ENCODE measurements around the gene HOXA3. TPM values are rescaled to one million over a fixed set of nuclear protein-coding genes. Genes with fewer than 3 reads are reported as not detected.

HOXA3 gene
- total RNA-seq, 1 experiment from 2014 or later = 9.2 TPM

DNA sequence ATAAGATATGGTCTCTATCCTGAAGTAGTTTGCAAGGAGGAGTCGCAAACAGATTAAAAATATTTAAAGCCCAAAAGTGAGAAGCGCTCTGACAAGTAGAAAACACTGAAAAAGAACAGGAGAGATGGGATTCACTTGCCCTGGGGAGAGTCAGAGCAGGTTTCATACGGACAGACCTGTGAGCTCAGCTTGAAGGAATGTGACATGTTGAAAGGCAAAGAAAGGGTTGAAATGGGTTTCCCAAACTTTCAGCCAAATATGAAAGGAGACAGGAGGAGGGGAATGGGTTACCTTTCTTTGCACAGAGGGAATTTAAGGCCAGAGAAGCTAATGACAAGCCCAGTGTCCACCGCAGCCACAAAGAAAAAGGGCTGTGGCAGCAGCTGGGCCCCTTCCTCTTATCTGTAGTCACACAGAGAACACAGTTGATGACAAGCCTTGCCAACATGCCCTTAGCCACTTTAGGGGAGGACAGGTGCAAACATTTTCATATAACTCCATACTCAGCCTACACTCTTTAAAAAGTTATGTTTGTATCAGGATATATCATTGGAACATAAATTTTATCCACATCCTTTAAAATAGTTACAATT is 71.4 kb downstream of the HOXA3 start (continued):
- TF ChIP-seq, protein P1, sequence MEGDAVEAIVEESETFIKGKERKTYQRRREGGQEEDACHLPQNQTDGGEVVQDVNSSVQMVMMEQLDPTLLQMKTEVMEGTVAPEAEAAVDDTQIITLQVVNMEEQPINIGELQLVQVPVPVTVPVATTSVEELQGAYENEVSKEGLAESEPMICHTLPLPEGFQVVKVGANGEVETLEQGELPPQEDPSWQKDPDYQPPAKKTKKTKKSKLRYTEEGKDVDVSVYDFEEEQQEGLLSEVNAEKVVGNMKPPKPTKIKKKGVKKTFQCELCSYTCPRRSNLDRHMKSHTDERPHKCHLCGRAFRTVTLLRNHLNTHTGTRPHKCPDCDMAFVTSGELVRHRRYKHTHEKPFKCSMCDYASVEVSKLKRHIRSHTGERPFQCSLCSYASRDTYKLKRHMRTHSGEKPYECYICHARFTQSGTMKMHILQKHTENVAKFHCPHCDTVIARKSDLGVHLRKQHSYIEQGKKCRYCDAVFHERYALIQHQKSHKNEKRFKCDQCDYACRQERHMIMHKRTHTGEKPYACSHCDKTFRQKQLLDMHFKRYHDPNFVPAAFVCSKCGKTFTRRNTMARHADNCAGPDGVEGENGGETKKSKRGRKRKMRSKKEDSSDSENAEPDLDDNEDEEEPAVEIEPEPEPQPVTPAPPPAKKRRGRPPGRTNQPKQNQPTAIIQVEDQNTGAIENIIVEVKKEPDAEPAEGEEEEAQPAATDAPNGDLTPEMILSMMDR (IDR thresholded peaks at IDR 0.05 in 2 of 3, conservative IDR thresholded peaks at IDR 0.05 in 1 of 3; ENCODE audit: borderline replicate concordance in 1 of 3, insufficient read depth in 1 of 3, low read depth in 2 of 3, low read length in 2 of 3) = no peak
- TF ChIP-seq CBX3 (IDR thresholded peaks at IDR 0.05; ENCODE audit: low read depth) = no peak
- TF ChIP-seq, protein P2, sequence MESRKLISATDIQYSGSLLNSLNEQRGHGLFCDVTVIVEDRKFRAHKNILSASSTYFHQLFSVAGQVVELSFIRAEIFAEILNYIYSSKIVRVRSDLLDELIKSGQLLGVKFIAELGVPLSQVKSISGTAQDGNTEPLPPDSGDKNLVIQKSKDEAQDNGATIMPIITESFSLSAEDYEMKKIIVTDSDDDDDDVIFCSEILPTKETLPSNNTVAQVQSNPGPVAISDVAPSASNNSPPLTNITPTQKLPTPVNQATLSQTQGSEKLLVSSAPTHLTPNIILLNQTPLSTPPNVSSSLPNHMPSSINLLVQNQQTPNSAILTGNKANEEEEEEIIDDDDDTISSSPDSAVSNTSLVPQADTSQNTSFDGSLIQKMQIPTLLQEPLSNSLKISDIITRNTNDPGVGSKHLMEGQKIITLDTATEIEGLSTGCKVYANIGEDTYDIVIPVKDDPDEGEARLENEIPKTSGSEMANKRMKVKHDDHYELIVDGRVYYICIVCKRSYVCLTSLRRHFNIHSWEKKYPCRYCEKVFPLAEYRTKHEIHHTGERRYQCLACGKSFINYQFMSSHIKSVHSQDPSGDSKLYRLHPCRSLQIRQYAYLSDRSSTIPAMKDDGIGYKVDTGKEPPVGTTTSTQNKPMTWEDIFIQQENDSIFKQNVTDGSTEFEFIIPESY (IDR thresholded peaks at IDR 0.05; ENCODE audit: extremely low read depth, insufficient replicate concordance, low read length) = no peak
- TF ChIP-seq, protein P3, sequence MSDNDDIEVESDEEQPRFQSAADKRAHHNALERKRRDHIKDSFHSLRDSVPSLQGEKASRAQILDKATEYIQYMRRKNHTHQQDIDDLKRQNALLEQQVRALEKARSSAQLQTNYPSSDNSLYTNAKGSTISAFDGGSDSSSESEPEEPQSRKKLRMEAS (IDR thresholded peaks at IDR 0.05) = no peak
- no peak for TF ChIP-seq FOSL1 (IDR thresholded peaks at IDR 0.05; ENCODE audit: low read depth)
- no peak for TF ChIP-seq SRF (IDR thresholded peaks at IDR 0.05; ENCODE audit: low read depth)
- TF ChIP-seq, protein P4, sequence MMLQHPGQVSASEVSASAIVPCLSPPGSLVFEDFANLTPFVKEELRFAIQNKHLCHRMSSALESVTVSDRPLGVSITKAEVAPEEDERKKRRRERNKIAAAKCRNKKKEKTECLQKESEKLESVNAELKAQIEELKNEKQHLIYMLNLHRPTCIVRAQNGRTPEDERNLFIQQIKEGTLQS (IDR thresholded peaks at IDR 0.05) = no peak
- TF ChIP-seq POLR2A (IDR thresholded peaks at IDR 0.05; ENCODE audit: borderline replicate concordance, extremely low read depth, insufficient read depth, insufficient read length) = no peak
- no peak for TF ChIP-seq SIN3A (IDR thresholded peaks at IDR 0.05; ENCODE audit: low read depth)
- no peak for TF ChIP-seq EGR1 (IDR thresholded peaks at IDR 0.05; ENCODE audit: low read depth)

Data from HCT116 (cell line).